Natural killer cell (primary cell): ENCODE data around the gene GNAI3. TPM values are rescaled to one million over a fixed set of nuclear protein-coding genes. Genes with fewer than 3 reads are reported as not detected.
A peak's percentile ranks its signal among the peaks of the same experiment; 100 is the strongest.

Experiments used
- ATAC-seq, 3 donors: fragments of 150-1000 bp in 2 of 3; fragments of 200-7000 bp in 1 of 3; cut with Tn5 transposase; 1 replicate in 1 of 3; 2 replicates in 2 of 3; pipeline ENCODE4 v1.10.0; 2021; ENCODE audit warnings: mild to moderate bottlenecking in 2 of 3, moderate library complexity in 2 of 3
- DNase-seq, 2 donors: peaks; one replicate each; pipeline versions ENCODE4 v3.0.0 to v3.0.0-alpha.2; 2013 to 2021; ENCODE audit warnings: mixed read lengths in 1 of 2
- H3K27ac ChIP-seq: one replicate; pipeline ENCODE4 v1.5.1; 2013; ENCODE audit warnings: mild to moderate bottlenecking, low read length
- H3K27me3 ChIP-seq: one replicate; pipeline ENCODE4 v1.6.1; 2013; ENCODE audit warnings: low read length; ENCODE audit not compliant: control insufficient read depth, insufficient read depth
- H3K36me3 ChIP-seq: one replicate; pipeline ENCODE4 v1.6.1; 2013; ENCODE audit warnings: low read length; ENCODE audit not compliant: control insufficient read depth, insufficient read depth
- H3K4me1 ChIP-seq: one replicate; pipeline ENCODE4 v1.6.1; 2013; ENCODE audit warnings: low read length; ENCODE audit not compliant: control insufficient read depth, insufficient read depth
- H3K4me3 ChIP-seq: one replicate; pipeline ENCODE4 v1.5.1; 2013; ENCODE audit warnings: low read length
- H3K9me3 ChIP-seq: one replicate; pipeline ENCODE4 v1.6.1; 2013; ENCODE audit warnings: low read length; ENCODE audit not compliant: control insufficient read depth, insufficient read depth
- H3K27ac Mint-ChIP-seq, 2 donors: one replicate each; pipeline ENCODE4 v1.8.0; 2022; ENCODE audit warnings: mild to moderate bottlenecking in 2 of 2, mixed read lengths in 2 of 2, moderate library complexity in 1 of 2
- H3K27me3 Mint-ChIP-seq, 2 donors: one replicate each; pipeline ENCODE4 v1.8.0; 2022; ENCODE audit warnings: low read depth in 2 of 2, mixed read lengths in 2 of 2
- H3K36me3 Mint-ChIP-seq: one replicate; pipeline ENCODE4 v1.8.0; 2022; ENCODE audit warnings: mixed read lengths
- H3K4me1 Mint-ChIP-seq, 2 donors: one replicate each; pipeline ENCODE4 v1.8.0; 2022; ENCODE audit warnings: mixed read lengths in 2 of 2
- H3K4me3 Mint-ChIP-seq: one replicate; pipeline ENCODE4 v1.8.0; 2022; ENCODE audit warnings: mild to moderate bottlenecking, moderate library complexity, mixed read lengths
- H3K9me3 Mint-ChIP-seq, 2 donors: one replicate each; pipeline ENCODE4 v1.8.0; 2022; ENCODE audit warnings: mixed read lengths in 2 of 2
- WGBS: methylation state at CpG from one replicate; pipeline ENCODE4 v1.1.7; 2013; ENCODE audit warnings: missing lambda C conversion rate; ENCODE audit not compliant: insufficient coverage; 5-methylcytosine and 5-hydroxymethylcytosine counted together
- intact Hi-C: fragments of 100-400 bp; cut with micrococcal nuclease; formaldehyde crosslinking; loops from one replicate; pipeline ENCODE4 v1.14.2; 2022
- total RNA-seq, 4 donors: library from RNA; stranded (reverse); fragments of 120-200 nt in 1 of 4; gene quantifications; one replicate each; pipeline versions ENCODE4 v1.2.3 to v1.2.4, GENCODE V29; 2013 to 2022
- TF ChIP-seq, protein P1 (sequence below): fragments of 200-600 bp; IDR thresholded peaks from one replicate; pipeline ENCODE4 v1.8.0; 2022; ENCODE audit warnings: antibody characterized with exemption

Gene GNAI3
- total RNA-seq, 3 donors from 2014 or later (not counting 1 experiment from before 2014, with no cell fraction given): 6.1 to 7.6 (median 6.9) TPM

GRCh38 chr1:109667452-109668122, 119.2 kb downstream of the GNAI3 start, which contains the start of gene GSTM2:
TSS of gene GSTM2 (plus strand) at chr1:109668057. CDS start at chr1:109668116, 59 bp downstream.
- DNase-seq (peak; percentile 36 to 82), ATAC-seq (peak; percentile 85 to 95 (median 93))
- Mint-ChIP-seq H3K4me3 (peak within 1 kb of the TSS; percentile 71), H3K27me3 (no peaks in the 10 kb centered on the region), H3K27ac (peak within 1 kb of the TSS in 1 of 2 donors; percentile 27), H3K36me3 (no peaks in the 10 kb centered on the region), H3K9me3 (no peaks in the 10 kb centered on the region), H3K4me1 (peaks cover 10 to 25% of the 10 kb centered on the region in 2 donors)
- Histone ChIP-seq H3K27me3 (no peaks in the 10 kb centered on the region), H3K36me3 (no peaks in the 10 kb centered on the region), H3K4me1 (peaks cover 26% of the 10 kb centered on the region), H3K9me3 (no peaks in the 10 kb centered on the region), H3K4me3 (peak within 1 kb of the TSS; percentile 9), H3K27ac (no peak within 1 kb of the TSS)
- TF ChIP-seq, protein P1, sequence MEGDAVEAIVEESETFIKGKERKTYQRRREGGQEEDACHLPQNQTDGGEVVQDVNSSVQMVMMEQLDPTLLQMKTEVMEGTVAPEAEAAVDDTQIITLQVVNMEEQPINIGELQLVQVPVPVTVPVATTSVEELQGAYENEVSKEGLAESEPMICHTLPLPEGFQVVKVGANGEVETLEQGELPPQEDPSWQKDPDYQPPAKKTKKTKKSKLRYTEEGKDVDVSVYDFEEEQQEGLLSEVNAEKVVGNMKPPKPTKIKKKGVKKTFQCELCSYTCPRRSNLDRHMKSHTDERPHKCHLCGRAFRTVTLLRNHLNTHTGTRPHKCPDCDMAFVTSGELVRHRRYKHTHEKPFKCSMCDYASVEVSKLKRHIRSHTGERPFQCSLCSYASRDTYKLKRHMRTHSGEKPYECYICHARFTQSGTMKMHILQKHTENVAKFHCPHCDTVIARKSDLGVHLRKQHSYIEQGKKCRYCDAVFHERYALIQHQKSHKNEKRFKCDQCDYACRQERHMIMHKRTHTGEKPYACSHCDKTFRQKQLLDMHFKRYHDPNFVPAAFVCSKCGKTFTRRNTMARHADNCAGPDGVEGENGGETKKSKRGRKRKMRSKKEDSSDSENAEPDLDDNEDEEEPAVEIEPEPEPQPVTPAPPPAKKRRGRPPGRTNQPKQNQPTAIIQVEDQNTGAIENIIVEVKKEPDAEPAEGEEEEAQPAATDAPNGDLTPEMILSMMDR: no peak
- WGBS: 22% methylated on average over 22 of the region's 22 CpGs
- intact Hi-C loops: no loop called here

Other genes starting within 250 kb of the GNAI3 start
- gene MYBPHL, start 241.6 kb upstream of the GNAI3 start, total RNA-seq: not detected
- 1 to 10 TPM; 2.7 to 7.1 (median 3.7) TPM for gene SORT1, start 150.7 kb upstream of the GNAI3 start, total RNA-seq
- gene PSMA5, start 122.2 kb upstream of the GNAI3 start, total RNA-seq: 10 to 100 TPM; 54.7 to 76.0 (median 59.6) TPM
- not detected for gene SYPL2, start 82.1 kb upstream of the GNAI3 start, total RNA-seq
- gene ATXN7L2, start 64.7 kb upstream of the GNAI3 start, total RNA-seq: 10 to 100 TPM; 16.4 to 18.5 (median 18.3) TPM
- 10 to 100 TPM; 21.1 to 36.0 (median 34.7) TPM for gene CYB561D1, start 54.5 kb upstream of the GNAI3 start, total RNA-seq
- 10 to 100 TPM in 1 of 3 donors, 1 to 10 TPM in 2; 5.0 to 10.7 (median 7.8) TPM for gene AMIGO1, start 38.9 kb upstream of the GNAI3 start, total RNA-seq
- gene GPR61, start 8.7 kb upstream of the GNAI3 start, total RNA-seq: under 1 TPM in 2 of 3 donors, not detected in 1; 0.75 to 0.91 TPM
- gene GNAT2, start 71.0 kb downstream of the GNAI3 start, total RNA-seq: not detected
- 100 to 1,000 TPM; 200 to 271 (median 243) TPM for gene AMPD2, start 71.2 kb downstream of the GNAI3 start, total RNA-seq
- gene GSTM4, start 107.5 kb downstream of the GNAI3 start, total RNA-seq: 10 to 100 TPM; 20.5 to 48.8 (median 47.1) TPM
- gene GSTM2, start 119.4 kb downstream of the GNAI3 start, total RNA-seq: 100 to 1,000 TPM; 142 to 315 (median 205) TPM
- 10 to 100 TPM in 2 of 3 donors, not detected in 1; 31.9 to 34.7 TPM for gene GSTM1, start 139.2 kb downstream of the GNAI3 start, total RNA-seq
- under 1 TPM in 2 of 3 donors, not detected in 1; 0.07 to 0.35 TPM for gene GSTM5, start 163.6 kb downstream of the GNAI3 start, total RNA-seq
- 1 to 10 TPM; 1.7 to 3.0 (median 3.0) TPM for gene GSTM3, start 192.4 kb downstream of the GNAI3 start, total RNA-seq
- gene EPS8L3, start 215.3 kb downstream of the GNAI3 start, total RNA-seq: under 1 TPM in 1 of 3 donors, not detected in 2; 0.47 TPM